Measurements from ENCODE around the gene ENPP7.

The ENPP7 gene

DNA sequence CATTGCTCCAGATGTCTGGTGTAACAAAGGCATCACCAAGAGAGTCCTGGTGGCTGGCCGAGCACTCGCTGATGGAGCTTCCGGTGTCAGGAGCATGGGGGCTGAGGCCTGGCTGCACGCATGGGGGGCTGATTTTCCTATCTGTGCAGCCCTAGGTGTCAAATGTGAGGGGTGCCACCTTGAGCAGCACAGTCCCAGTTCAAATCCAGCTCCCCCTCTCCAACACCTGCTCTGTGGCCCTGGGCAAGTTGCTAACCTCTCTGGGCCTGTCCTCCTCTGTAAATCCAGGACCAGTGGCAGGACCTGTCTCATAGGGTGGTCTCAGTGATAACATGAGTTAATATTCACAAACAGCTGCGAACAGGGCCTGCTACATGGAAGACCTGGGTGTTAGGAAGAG lies 12.9 kb downstream of the ENPP7 start:
- TF ChIP-seq, protein P1, sequence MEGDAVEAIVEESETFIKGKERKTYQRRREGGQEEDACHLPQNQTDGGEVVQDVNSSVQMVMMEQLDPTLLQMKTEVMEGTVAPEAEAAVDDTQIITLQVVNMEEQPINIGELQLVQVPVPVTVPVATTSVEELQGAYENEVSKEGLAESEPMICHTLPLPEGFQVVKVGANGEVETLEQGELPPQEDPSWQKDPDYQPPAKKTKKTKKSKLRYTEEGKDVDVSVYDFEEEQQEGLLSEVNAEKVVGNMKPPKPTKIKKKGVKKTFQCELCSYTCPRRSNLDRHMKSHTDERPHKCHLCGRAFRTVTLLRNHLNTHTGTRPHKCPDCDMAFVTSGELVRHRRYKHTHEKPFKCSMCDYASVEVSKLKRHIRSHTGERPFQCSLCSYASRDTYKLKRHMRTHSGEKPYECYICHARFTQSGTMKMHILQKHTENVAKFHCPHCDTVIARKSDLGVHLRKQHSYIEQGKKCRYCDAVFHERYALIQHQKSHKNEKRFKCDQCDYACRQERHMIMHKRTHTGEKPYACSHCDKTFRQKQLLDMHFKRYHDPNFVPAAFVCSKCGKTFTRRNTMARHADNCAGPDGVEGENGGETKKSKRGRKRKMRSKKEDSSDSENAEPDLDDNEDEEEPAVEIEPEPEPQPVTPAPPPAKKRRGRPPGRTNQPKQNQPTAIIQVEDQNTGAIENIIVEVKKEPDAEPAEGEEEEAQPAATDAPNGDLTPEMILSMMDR (IDR thresholded peaks at IDR 0.05; ENCODE audit: borderline replicate concordance, insufficient read depth, low read depth, low read length): no peak
- H3K4me3 ChIP-seq (ENCODE audit: low read depth, low read length): no peak overlapping the region

DNA sequence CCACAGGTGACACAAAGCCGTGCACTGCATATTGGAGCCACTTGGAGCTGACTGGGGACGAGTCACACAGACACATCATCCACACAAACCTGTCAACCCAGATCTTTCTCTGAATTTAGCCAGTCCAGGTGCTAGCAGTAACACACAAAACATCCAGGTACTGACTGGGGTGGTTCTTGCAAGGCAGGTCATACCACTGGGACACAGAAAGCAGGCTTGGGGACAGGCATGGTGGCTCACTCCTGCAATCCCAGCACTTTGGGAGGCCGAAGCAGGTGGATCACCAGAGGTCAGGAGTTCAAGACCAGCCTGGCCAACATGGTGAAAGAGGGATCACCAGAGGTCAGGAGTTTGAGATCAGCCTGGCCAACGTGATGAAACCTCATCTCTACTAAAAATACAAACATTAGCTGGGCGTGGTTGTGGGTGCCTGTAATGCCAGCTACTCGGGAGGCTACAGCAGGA lies 14.9 kb downstream of the ENPP7 start:
- no peak overlapping the region for H3K4me3 ChIP-seq (ENCODE audit: low read depth, low read length)
- TF ChIP-seq, protein P1 (IDR thresholded peaks at IDR 0.05; ENCODE audit: borderline replicate concordance, insufficient read depth, low read depth, low read length): no peak

DNA sequence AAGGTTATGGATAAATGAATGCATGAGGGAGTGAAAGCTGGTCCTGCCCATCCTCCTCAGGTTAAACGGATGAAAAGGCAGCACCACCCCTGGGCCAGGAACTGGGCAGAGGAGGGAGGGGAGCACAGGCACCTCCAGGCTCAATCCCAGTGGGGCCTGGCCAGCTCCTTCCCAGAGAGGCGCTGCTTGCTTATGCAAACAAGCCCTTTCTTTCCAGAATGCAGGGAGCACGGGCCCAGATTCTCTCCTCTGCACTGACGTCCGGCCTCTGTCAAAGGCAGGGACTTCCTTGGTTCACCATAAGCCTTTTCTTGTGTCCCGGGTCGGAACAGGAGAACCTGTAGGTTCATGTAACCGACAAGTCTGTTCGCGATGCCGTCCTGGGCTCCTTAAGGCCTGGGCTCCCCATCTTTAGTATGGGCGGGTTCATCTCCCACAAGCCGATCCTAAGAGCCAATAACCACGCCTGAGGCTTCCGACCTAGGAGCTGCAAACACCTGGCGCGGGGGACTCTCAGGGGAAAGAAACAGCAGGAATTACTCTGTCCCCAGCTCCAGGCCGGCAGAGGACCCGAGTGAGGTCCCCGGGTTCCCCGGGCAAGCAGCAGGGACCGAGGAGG lies 16.3 kb downstream of the ENPP7 start:
- no peak overlapping the region for H3K4me3 ChIP-seq (ENCODE audit: low read depth, low read length)
- TF ChIP-seq, protein P1 (IDR thresholded peaks at IDR 0.05; ENCODE audit: borderline replicate concordance, insufficient read depth, low read depth, low read length): no peak

DNA sequence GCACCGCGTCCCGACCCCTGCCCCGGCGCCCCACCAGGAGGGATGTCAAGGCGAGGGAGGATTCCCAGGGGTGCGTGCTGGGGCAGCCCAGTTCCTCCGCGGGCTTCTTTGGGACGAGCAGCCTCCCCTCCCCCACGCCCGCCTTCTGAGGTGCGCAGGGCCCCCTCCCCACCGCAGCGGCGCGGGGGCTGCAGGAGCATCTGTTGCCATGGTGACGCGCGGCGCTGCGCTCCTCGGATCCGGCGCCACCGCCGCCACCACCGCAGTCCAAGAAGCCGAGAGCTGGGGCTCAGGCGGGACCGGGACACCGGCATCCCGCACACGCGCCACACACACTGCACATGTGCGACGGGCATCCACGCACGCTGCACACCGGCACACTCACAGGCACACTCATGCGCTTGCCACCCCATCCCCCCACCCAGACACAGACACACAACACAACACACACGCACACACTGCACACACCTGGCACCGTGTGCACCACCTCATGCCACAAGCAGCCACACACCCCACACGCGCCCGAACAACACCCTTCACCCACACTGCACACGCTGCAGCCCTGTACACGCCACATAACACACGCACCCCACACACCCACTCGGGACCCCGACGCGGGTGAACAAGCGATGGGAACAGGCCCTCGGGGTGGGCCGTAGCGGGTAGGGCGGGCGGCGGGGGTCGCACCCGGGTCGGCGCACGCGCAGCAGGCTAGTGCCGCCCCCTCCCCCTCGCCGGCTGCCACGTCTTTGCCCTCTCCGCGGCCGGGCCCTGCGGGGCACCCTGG lies 17.0 kb downstream of the ENPP7 start:
- H3K4me3 ChIP-seq (ENCODE audit: low read depth, low read length): no peak overlapping the region
- TF ChIP-seq, protein P1 (IDR thresholded peaks at IDR 0.05; ENCODE audit: borderline replicate concordance, insufficient read depth, low read depth, low read length): no peak

DNA sequence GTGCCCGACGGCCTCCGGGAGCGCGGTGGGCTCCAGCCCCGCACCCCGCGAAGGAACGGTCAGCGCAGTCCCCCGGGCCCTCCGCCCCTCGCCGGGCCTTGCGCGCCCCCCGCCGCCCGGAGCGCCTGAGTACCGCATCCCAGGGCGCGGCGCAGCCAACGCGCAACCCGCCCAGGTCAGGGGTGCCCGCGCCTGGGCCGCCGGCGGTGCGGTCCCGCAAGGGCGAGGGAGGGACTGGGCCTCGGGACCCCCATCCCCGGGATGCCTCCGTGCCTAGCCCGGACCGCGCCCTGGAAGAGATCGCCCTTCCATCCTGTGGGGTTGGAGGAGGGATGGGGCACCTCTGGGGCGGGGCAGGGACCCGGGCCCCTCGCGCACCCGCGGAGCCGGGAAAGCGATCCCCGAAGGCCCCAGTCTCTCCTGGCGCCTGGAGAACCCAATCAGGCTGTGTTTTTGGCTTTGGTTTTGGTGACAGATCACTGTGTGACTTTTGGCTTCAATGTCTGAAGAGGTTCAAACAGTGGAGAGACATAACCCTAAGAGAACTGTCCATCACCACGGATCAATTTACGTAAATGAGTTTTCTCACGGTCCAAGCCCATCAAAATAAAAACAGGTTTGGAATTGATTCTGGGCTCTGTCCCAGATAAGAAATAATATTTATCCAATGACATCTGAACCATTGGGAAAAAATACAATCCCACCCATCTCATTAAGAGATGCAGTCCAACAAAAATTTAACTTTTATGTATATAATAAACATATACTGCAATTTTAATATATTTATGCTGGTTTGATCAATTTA lies 17.8 kb downstream of the ENPP7 start:
- TF ChIP-seq, protein P1 (IDR thresholded peaks at IDR 0.05; ENCODE audit: borderline replicate concordance, insufficient read depth, low read depth, low read length): no peak
- no peak overlapping the region for H3K4me3 ChIP-seq (ENCODE audit: low read depth, low read length)

DNA sequence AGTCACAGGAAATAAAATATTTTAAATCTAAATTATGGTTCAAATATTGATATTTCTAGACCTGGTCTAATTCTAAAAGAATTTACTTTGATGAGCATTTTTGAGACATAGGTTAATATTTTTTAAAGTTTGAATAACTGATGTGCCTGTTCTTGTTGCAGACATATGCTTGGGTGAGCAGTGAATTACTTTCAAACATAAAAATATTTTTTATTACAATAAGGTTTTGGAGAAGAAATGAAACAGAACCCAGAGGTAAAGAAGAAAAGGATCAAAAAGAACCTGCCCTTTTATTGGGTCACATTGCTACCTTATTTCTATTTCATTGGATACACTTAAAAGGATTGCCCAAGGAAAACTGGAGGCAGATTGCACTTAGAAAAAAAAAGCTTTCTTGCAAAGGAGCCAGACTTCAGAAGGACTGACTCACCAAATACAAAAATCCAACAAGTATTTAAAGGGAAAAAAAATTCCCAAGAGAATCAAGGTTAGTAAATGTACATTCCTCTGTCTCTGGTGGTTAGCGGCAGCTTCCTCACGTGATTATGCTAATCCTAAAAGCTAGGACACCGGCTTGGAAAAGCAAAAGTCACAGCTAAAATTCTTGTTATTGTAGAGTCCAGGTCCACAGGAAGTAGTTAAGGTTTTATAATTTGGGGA lies 18.5 kb downstream of the ENPP7 start:
- H3K4me3 ChIP-seq (ENCODE audit: low read depth, low read length): no peak overlapping the region
- TF ChIP-seq, protein P1 (IDR thresholded peaks at IDR 0.05; ENCODE audit: borderline replicate concordance, insufficient read depth, low read depth, low read length): no peak
